Neuronal stem cell (in vitro differentiated cells): ENCODE measurements around the gene SLCO3A1.

ENCODE experiments used
- DNase-seq: peaks from one replicate; pipeline ENCODE4 v3.0.0-alpha.2; 2013; ENCODE audit warnings: low spot score
- H2AFZ ChIP-seq: one replicate; pipeline ENCODE4 v1.6.1; 2013; ENCODE audit warnings: mild to moderate bottlenecking, low read length, inconsistent platforms
- H2AK5ac ChIP-seq: 2 replicates; pipeline ENCODE4 v1.6.1; 2013; ENCODE audit warnings: low read depth, mild to moderate bottlenecking, inconsistent platforms, low read length, moderate library complexity, mixed read lengths
- H2BK120ac ChIP-seq: 2 replicates; pipeline ENCODE4 v1.6.1; 2013; ENCODE audit warnings: low read depth, mild to moderate bottlenecking, inconsistent platforms, low read length, moderate library complexity, mixed read lengths
- H2BK12ac ChIP-seq: one replicate; pipeline ENCODE4 v1.6.1; 2013; ENCODE audit warnings: low read length, inconsistent platforms
- H2BK15ac ChIP-seq: 2 replicates; pipeline ENCODE4 v1.6.1; 2013; ENCODE audit warnings: mild to moderate bottlenecking, low read length, inconsistent platforms, mixed read lengths
- H2BK5ac ChIP-seq: one replicate; pipeline ENCODE4 v1.6.1; 2013; ENCODE audit warnings: inconsistent platforms, mild to moderate bottlenecking, low read length, moderate library complexity
- H3K14ac ChIP-seq: one replicate; pipeline ENCODE4 v1.6.1; 2013; ENCODE audit warnings: low read length, inconsistent platforms
- H3K18ac ChIP-seq: 2 replicates; pipeline ENCODE4 v1.6.1; 2013; ENCODE audit warnings: low read length, inconsistent platforms
- H3K23ac ChIP-seq: 2 replicates; pipeline ENCODE4 v1.6.1; 2013; ENCODE audit warnings: low read depth, mild to moderate bottlenecking, mixed read lengths, low read length, inconsistent platforms; ENCODE audit not compliant: poor library complexity
- H3K27ac ChIP-seq: replicated peaks from 3 replicates; pipeline ENCODE4 v1.5.1; 2013; ENCODE audit warnings: low read length, inconsistent platforms
- H3K27me3 ChIP-seq, 3 experiments: 2 replicates each; pipeline ENCODE4 v1.6.1; 2013; ENCODE audit warnings: low read length in 3 of 3, mild to moderate bottlenecking in 2 of 3, inconsistent platforms in 1 of 3, low read depth in 1 of 3, mixed read lengths in 1 of 3, moderate library complexity in 1 of 3; ENCODE audit not compliant: control insufficient read depth in 3 of 3, insufficient read depth in 3 of 3
- H3K36me3 ChIP-seq, 2 donors: replicated peaks in 1 of 2; 2 replicates each; pipeline ENCODE4 v1.6.1; 2013; ENCODE audit warnings: low read length in 2 of 2; ENCODE audit not compliant: control insufficient read depth in 2 of 2, insufficient read depth in 2 of 2
- H3K4ac ChIP-seq: 2 replicates; pipeline ENCODE4 v1.6.1; 2013; ENCODE audit warnings: inconsistent platforms, mild to moderate bottlenecking, low read length, moderate library complexity
- H3K4me1 ChIP-seq, 2 donors: 1 replicate in 1 of 2; 2 replicates in 1 of 2; pipeline ENCODE4 v1.6.1; 2013; ENCODE audit warnings: low read length in 2 of 2, low read depth in 1 of 2; ENCODE audit not compliant: control insufficient read depth in 2 of 2, insufficient read depth in 1 of 2
- H3K4me2 ChIP-seq: one replicate; pipeline ENCODE4 v1.6.1; 2013; ENCODE audit warnings: mild to moderate bottlenecking, low read length, inconsistent platforms; ENCODE audit not compliant: insufficient read depth, poor library complexity, severe bottlenecking
- H3K4me3 ChIP-seq, 2 donors: 2 replicates each; pipeline ENCODE4 v1.5.1; 2013; ENCODE audit warnings: low read length in 2 of 2, mild to moderate bottlenecking in 2 of 2, inconsistent platforms in 1 of 2, moderate library complexity in 1 of 2
- H3K79me1 ChIP-seq: one replicate; pipeline ENCODE4 v1.6.1; 2013; ENCODE audit warnings: low read depth, mild to moderate bottlenecking, inconsistent platforms, low read length, moderate library complexity
- H3K9ac ChIP-seq: one replicate; pipeline ENCODE4 v1.6.1; 2013; ENCODE audit warnings: mild to moderate bottlenecking, low read depth, low read length, inconsistent platforms; ENCODE audit not compliant: poor library complexity
- H3K9me3 ChIP-seq, 2 donors: replicated peaks in 1 of 2; 2 replicates each; pipeline versions ENCODE3 to v1.6.1; 2013; ENCODE audit warnings: low read length in 2 of 2, mild to moderate bottlenecking in 2 of 2, inconsistent platforms in 1 of 2, low read depth in 1 of 2, mixed read lengths in 1 of 2, moderate library complexity in 1 of 2; ENCODE audit not compliant: control insufficient read depth in 2 of 2, insufficient read depth in 1 of 2
- H4K8ac ChIP-seq: one replicate; pipeline ENCODE4 v1.6.1; 2013; ENCODE audit warnings: low read depth, mild to moderate bottlenecking, inconsistent platforms, low read length, moderate library complexity
- H4K91ac ChIP-seq: one replicate; pipeline ENCODE4 v1.6.1; 2013; ENCODE audit warnings: low read length, low read depth, mild to moderate bottlenecking, inconsistent platforms; ENCODE audit not compliant: poor library complexity
- WGBS, 2 donors: extraction: QIAGEN DNeasy Blood & Tissue Kit; methylation state at CpG; one replicate each; pipeline ENCODE4 v1.1.7; 2013; ENCODE audit warnings: missing lambda C conversion rate in 2 of 2, mixed read lengths in 1 of 2; ENCODE audit not compliant: insufficient read length in 2 of 2, insufficient replicate concordance in 1 of 2; ENCODE audit errors: extremely low coverage in 2 of 2; 5-methylcytosine and 5-hydroxymethylcytosine counted together

The SLCO3A1 gene

DNA sequence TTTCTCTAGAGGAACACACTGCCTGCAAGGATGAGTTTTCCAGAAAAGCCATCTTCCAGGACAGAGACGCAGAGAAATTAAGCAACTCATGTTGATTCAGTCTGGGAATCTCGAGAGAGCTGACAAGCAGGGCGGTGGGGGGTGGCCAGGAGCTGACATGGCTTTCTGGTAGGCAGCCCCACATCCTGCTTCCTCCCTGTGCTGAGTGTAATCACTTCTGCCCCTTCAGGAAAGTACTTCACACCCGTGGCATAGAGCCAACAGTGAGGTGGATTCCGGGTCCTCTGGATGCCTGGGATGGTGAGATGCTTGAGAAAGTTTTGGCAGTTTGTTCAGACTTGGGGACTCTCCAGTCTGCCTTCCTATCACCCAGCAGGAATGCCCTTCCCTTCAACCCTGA is 221.1 kb downstream of the SLCO3A1 start:
- no peak overlapping the region for H2BK15ac ChIP-seq
- H3K4me3 ChIP-seq = no peak overlapping the region
- no peak overlapping the region for H3K14ac ChIP-seq
- no peak overlapping the region for H2BK5ac ChIP-seq
- no CpG with 5 or more reads among the region's 5 CpGs for WGBS, 2 donors
- DNase-seq = no peak
- no peak overlapping the region for H4K91ac ChIP-seq
- H3K9ac ChIP-seq = no peak overlapping the region
- no peaks in the 10 kb centered on the region for H3K36me3 ChIP-seq
- no peak overlapping the region for H3K4ac ChIP-seq
- no peaks in the 10 kb centered on the region for H3K9me3 ChIP-seq
- H2AK5ac ChIP-seq = no peak overlapping the region
- H3K79me1 ChIP-seq = no peaks in the 10 kb centered on the region
- H2BK120ac ChIP-seq = no peak overlapping the region
- H2BK12ac ChIP-seq = no peak overlapping the region
- no peak overlapping the region for H2AFZ ChIP-seq
- H3K4me1 ChIP-seq = peaks cover 0 to 2% of the 10 kb centered on the region in 2 donors
- H4K8ac ChIP-seq = no peak overlapping the region
- H3K27me3 ChIP-seq = peaks cover 0 to 7% (median 0%) of the 10 kb centered on the region in 3 experiments
- H3K4me2 ChIP-seq = no peak overlapping the region
- H3K27ac ChIP-seq = no peak overlapping the region
- no peak overlapping the region for H3K18ac ChIP-seq
- H3K23ac ChIP-seq = no peak overlapping the region

- no peak overlapping the region for H3K18ac ChIP-seq
- no peak overlapping the region for H3K4me2 ChIP-seq
- H3K27ac ChIP-seq = no peak overlapping the region
- peaks cover 0 to 2% of the 10 kb centered on the region in 2 donors for H3K4me1 ChIP-seq
- H3K9me3 ChIP-seq = no peaks in the 10 kb centered on the region
- H2BK12ac ChIP-seq = no peak overlapping the region
- no peak overlapping the region for H2BK120ac ChIP-seq
- no CpG with 5 or more reads among the region's 7 CpGs for WGBS, 2 donors
- no peak overlapping the region for H2AFZ ChIP-seq
- H3K14ac ChIP-seq = no peak overlapping the region
- no peak overlapping the region for H3K4me3 ChIP-seq
- no peak overlapping the region for H3K23ac ChIP-seq
- H3K9ac ChIP-seq = no peak overlapping the region
- H3K27me3 ChIP-seq = peaks cover 0 to 7% (median 0%) of the 10 kb centered on the region in 3 experiments
- H3K36me3 ChIP-seq = no peaks in the 10 kb centered on the region
- H4K8ac ChIP-seq = no peak overlapping the region
- DNase-seq = no peak
- no peak overlapping the region for H4K91ac ChIP-seq
- no peak overlapping the region for H2AK5ac ChIP-seq
- no peak overlapping the region for H2BK5ac ChIP-seq
- H3K4ac ChIP-seq = no peak overlapping the region
- no peak overlapping the region for H2BK15ac ChIP-seq
- no peaks in the 10 kb centered on the region for H3K79me1 ChIP-seq
These were observed 222.3 kb downstream of the SLCO3A1 start for GRCh38 chr15:92075764-92076163.

GRCh38 chr15:92076541-92076940 is 223.0 kb downstream of the SLCO3A1 start:
- no peak overlapping the region for H4K91ac ChIP-seq
- H3K23ac ChIP-seq = no peak overlapping the region
- H2BK15ac ChIP-seq = no peak overlapping the region
- H3K9me3 ChIP-seq = no peaks in the 10 kb centered on the region
- H3K14ac ChIP-seq = no peak overlapping the region
- no peak overlapping the region for H2BK5ac ChIP-seq
- H3K9ac ChIP-seq = no peak overlapping the region
- no peak overlapping the region for H2BK120ac ChIP-seq
- no peak overlapping the region for H2AFZ ChIP-seq
- H3K4me1 ChIP-seq = peaks cover 0 to 2% of the 10 kb centered on the region in 2 donors
- no peak overlapping the region for H3K4me3 ChIP-seq
- no peak overlapping the region for H3K18ac ChIP-seq
- WGBS, 2 donors = 100% methylated on average over 1 of the region's 8 CpGs; no CpG with 5 or more reads in 1 of the 2 donors
- no peak overlapping the region for H2BK12ac ChIP-seq
- H3K4ac ChIP-seq = no peak overlapping the region
- no peaks in the 10 kb centered on the region for H3K36me3 ChIP-seq
- peaks cover 0 to 3% (median 0%) of the 10 kb centered on the region in 3 experiments for H3K27me3 ChIP-seq
- no peak overlapping the region for H4K8ac ChIP-seq
- no peak overlapping the region for H3K4me2 ChIP-seq
- H3K79me1 ChIP-seq = no peaks in the 10 kb centered on the region
- H2AK5ac ChIP-seq = peak overlapping the region; percentile 8
- DNase-seq = no peak
- H3K27ac ChIP-seq = no peak overlapping the region

- Histone ChIP-seq H3K4me3 (no peak overlapping the region), H3K9ac (no peak overlapping the region), H3K36me3 (no peaks in the 10 kb centered on the region), H3K27ac (no peak overlapping the region), H2BK5ac (no peak overlapping the region), H2BK120ac (no peak overlapping the region), H2BK12ac (no peak overlapping the region), H3K23ac (no peak overlapping the region), H2BK15ac (no peak overlapping the region), H4K8ac (no peak overlapping the region), H3K4me2 (no peak overlapping the region), H2AK5ac (no peak overlapping the region), H3K18ac (no peak overlapping the region), H4K91ac (no peak overlapping the region), H3K14ac (no peak overlapping the region), H2AFZ (no peak overlapping the region), H3K27me3 (peaks cover 0 to 3% (median 0%) of the 10 kb centered on the region in 3 experiments), H3K4me1 (no peaks in the 10 kb centered on the region), H3K9me3 (no peaks in the 10 kb centered on the region), H3K79me1 (no peaks in the 10 kb centered on the region), H3K4ac (no peak overlapping the region)
- DNase-seq = peak; percentile 57
- no CpG with 5 or more reads among the region's 13 CpGs for WGBS, 2 donors
These were observed 224.0 kb downstream of the SLCO3A1 start for GRCh38 chr15:92077353-92078085.
